ENCODE measurements around the gene CBLN3. TPM values are rescaled to one million over a fixed set of nuclear protein-coding genes. Genes with fewer than 3 reads are reported as not detected.
"Not testable (repeated sequence)": the region's sequence is repeated elsewhere in the genome, so short reads cannot be mapped to it uniquely, and the experiment has no call there.

Gene CBLN3
- polyA plus RNA-seq, 1 donor = 3.7 TPM

- DNase-seq = no peak
Measured at GRCh38 chr14:24404814-24405213, 24.7 kb downstream of the CBLN3 start.

- DNase-seq = no peak
Measured at GRCh38 chr14:24403294-24403998, 26.0 kb downstream of the CBLN3 start.

GRCh38 chr14:24401810-24402702, 27.4 kb downstream of the CBLN3 start:
- DNase-seq = no peak

- no peak for DNase-seq
Measured at GRCh38 chr14:24399999-24400718, 29.3 kb downstream of the CBLN3 start.

- no peak for DNase-seq
Measured at GRCh38 chr14:24399447-24399822, 30.0 kb downstream of the CBLN3 start.

GRCh38 chr14:24398653-24399446, 30.6 kb downstream of the CBLN3 start, which contains the start of gene NYNRIN:
Gene NYNRIN (plus strand): TSS chr14:24399003. CDS start chr14:24399247, 244 bp downstream.
- DNase-seq = peak; percentile 72

GRCh38 chr14:24398293-24398652, 31.2 kb downstream of the CBLN3 start:
- peak; percentile 80 for DNase-seq

GRCh38 chr14:24397639-24398292, 31.7 kb downstream of the CBLN3 start:
- no peak for DNase-seq

GRCh38 chr14:24395609-24396582, 33.6 kb downstream of the CBLN3 start:
- DNase-seq = no peak

- no peak for DNase-seq
Measured at GRCh38 chr14:24394275-24394674, 35.2 kb downstream of the CBLN3 start.

GRCh38 chr14:24392325-24393091, 37.0 kb downstream of the CBLN3 start:
- peak; percentile 67 for DNase-seq

GRCh38 chr14:24390701-24391468, 38.6 kb downstream of the CBLN3 start:
- no peak for DNase-seq

- no peak for DNase-seq
Measured at GRCh38 chr14:24389226-24389848, 40.1 kb downstream of the CBLN3 start.

GRCh38 chr14:24388474-24389179, 40.8 kb downstream of the CBLN3 start:
- no peak for DNase-seq

GRCh38 chr14:24387579-24387978, 41.9 kb downstream of the CBLN3 start:
- DNase-seq = not testable (repeated sequence)

GRCh38 chr14:24387009-24387345, 42.5 kb downstream of the CBLN3 start:
- DNase-seq = no peak

GRCh38 chr14:24385524-24385923, 43.9 kb downstream of the CBLN3 start:
- no peak for DNase-seq

Data from left kidney (tissue), 2 donors.